ENCODE results near the gene SPTBN4.
"Not testable (repeated sequence)": the region's sequence is repeated elsewhere in the genome, so short reads cannot be mapped to it uniquely, and the experiment has no call there.

Gene SPTBN4

DNA sequence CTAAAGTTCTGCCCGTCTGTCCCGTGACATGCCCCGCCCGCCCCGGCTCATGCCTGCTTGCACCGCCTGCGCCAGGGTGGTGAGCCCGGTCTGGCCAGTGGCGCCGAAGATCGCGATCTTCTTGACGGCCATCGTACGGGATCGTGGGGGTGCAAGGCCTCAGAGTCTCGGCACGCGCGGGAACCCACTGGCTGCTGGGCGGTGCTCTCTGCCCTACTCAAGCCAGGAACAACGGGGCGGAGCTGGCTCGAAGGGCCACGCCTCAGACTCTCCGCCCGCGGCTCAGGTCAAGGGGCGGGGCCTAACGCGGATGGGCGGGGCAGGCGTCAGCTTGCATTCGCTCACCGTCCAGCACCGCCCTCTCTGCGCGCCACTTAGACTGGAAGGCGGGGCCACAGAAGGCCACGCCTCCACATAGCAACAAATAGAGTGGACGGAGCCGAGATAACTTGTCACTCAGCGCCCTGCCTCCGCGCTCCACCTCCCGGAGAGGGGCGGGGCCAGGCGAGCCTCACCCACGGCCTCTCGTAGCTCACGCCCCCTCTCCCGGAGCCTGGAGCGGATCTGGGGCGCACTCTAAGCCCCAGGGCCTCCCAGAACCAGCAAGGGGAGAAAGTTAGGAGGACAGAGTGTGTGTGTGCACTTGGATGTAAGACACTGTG lies 1.1 kb upstream of the SPTBN4 start, which contains the start of gene BLVRB:
BLVRB (minus strand) TSS at position 189 of the 662 bp plus-strand sequence; CDS start at position 132, 57 bp downstream.
- DNase-seq: peak; percentile 100

DNA sequence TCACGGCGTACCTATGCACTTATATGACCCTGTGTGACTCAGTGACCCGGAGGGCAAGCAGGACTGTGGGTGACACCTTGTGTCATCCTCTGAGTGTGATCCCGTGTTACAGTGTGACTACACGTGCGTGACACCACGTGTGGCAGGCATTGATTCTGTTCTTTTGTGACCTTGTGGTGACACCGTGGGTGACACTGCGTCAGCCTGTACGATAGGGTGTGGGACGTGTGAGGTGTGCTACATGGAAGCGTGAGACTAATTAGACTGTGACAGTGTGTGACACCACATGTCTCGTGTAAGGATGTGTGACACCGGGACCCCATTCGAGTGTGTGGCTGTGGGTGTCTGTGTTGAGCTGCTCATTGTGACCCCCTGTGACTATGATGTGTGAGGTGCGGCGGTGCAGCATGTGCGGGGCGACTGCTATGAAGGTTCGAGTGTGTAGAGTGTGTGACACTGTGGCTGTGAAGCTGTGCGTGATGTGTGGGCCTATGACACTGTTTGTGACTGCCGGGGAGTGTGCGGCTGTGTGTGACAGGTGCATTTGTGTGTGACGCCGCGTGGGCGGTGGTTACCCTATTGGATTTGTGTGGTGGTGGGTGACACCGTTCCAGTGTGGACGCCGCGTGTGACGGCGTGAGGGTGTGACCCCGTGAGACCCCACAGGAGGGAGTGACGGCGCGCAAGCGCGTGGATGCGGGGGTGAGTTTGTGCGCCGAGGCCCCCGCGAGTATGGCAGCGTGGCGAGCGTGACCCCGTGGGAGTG lies 399 bp upstream of the SPTBN4 start:
- peak; percentile 66 to 75 for DNase-seq

DNA sequence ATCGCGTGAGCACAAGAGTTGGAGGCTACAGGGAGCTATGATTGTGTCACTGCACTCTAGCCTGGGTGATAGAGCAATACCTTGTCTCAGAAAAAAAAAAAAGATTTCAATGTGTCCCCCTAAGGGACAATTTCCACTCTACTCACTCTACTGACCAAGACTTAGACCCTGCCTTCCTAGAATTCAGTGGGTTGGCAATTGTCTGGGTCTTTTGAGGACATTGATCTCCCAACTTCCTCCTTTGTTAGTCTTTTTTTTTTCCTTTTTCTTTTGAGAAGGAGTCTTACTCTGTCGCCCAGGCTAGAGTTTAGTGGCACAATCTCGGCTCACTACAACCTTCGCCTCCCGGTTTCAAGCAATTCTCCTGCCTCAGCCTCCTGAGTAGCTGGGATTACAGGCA lies 2.2 kb downstream of the SPTBN4 start:
- DNase-seq: no peak

DNA sequence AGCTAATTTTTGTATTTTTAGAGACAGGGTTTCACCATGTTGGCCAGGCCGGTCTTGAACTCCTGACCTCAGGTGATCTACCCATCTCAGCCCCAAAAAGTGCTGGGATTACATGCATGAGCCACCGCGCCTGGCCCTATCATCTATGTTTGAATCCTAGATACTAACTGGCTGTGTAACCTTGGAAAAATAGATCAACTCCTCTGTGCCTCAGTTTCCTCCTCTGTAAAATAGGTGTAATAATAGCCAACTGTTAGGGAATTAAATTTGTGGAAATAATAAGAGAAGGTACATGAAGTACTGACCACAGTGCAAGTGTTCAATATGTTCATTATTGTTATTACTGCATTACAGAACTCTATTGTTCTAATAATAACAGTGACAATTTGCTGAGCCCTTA lies 4.3 kb downstream of the SPTBN4 start:
- DNase-seq: no peak

DNA sequence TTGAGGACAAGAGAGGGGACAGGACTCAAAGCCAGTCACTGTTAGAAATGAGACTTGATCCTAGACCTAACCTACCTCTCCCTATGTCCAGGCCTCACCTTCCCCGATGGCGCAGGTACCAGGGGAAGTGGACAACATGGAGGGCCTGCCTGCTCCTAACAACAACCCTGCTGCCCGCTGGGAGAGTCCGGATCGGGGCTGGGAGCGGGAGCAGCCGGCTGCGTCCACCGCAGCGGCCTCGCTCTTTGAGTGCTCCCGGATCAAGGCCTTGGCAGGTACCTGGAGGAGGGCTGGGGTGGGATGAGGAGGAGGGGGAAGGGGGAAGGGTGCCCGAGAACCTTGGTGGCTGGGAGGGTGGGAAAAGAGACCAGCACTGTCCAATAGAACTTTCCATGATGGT lies 5.7 kb downstream of the SPTBN4 start:
- no peak for DNase-seq

DNA sequence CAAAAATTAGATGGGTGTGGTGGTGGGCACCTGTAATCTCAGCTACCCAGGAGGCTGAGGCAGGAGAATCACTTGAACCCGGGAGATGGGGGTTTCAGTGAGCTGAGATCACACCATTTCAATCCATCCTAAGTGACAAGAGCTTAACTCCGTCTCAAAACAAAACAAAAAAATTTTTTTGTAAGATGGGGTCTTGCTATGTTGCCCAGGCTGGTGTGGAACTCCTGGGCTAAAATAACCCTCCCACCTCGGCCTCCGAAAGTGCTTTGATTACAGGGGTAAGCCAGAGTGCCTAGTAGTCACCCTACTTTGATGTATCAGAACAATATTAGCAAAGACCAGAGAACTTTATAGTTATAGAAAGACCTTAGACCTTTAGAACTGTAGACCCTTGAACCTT lies 7.9 kb downstream of the SPTBN4 start:
- no peak for DNase-seq

DNA sequence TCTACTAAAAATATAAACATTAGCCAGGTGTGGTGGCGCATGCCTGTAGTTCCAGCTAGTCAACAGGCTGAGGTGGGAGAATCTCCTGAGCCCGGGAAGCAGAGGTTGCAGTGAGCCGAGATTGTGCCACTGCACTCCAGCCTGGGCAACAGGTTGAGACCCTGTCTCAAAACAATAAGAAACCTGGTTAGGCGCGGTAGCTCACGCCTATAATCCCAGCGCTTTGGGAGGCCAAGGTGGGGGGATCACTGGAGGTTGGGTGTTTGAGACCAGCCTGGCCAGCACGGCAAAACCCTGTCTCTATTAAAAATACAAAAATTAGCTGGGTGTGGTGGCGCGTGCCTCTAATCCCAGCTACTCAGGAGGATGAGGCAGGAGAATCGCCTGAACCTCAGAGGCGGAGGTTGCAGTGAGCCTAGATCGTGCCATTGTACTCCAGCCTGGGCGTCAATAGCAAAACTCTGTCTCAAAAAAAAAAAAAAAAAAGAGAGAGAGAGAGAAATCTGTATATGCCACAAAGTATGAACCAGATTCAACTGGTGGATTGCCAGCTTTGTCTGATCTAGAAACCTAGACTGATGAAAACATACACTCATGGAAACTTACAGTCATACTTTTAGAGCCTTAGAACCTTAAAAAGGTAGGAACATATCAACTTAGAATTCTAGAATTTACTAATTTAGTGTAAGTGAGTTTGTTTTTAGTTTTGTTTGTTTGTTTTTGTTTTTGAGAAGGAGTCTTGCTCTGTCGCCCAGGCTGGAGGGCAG lies 9.3 kb downstream of the SPTBN4 start:
- not testable (repeated sequence) for DNase-seq

DNA sequence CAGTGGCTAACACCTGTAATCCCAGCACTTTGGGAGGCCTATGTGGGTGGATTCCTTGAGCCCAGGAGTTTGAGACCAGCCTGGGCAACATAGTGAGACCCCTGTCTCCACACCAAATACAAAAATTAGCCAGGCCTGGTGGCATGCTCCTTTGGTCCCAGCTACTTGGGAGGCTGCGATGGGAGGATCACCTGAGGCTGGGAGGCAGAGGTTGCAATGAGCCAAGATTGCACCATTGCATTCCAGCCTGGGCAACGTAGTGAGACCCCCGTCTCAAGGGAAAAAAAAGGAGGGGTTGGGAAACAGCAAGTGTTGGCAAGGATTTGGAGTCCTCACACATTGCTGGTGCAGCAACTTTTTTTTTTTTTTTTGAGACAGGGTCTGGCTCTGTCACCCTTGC lies 19.2 kb downstream of the SPTBN4 start:
- no peak for DNase-seq

DNA sequence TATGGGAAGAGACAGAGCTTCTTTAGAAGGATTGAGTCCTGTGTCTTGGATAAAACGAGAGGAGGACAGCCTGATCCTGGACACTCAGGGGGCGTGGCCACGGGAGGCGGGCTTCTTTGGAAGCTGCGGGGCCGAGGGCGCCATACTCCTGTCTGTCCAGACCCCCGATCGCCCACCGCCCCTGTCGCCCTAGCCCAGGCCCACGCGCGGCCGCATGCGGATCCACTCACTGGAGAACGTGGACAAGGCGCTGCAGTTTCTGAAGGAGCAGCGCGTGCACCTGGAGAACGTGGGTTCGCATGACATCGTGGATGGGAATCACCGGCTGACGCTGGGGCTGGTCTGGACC lies 23.1 kb downstream of the SPTBN4 start:
- no peak for DNase-seq

DNA sequence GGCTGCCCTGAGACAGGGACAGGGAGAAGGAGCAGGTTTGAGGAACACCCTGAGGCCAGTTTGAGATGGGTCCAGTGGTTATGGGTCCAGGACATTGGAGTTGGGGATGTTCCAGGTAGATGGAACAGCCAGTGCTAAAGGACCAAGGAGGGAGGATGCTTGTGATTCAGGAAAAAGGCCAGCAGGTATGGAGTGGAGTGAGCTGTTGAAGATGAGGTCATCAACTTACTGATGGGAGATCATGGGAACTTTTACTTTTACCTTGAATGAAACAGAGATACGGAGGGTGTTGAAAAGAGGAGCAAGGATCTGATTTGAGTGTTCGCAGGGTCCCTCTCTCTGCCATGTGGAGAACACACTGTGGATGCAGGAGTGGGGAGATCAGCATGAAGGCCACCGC lies 25.5 kb downstream of the SPTBN4 start:
- no peak for DNase-seq

DNA sequence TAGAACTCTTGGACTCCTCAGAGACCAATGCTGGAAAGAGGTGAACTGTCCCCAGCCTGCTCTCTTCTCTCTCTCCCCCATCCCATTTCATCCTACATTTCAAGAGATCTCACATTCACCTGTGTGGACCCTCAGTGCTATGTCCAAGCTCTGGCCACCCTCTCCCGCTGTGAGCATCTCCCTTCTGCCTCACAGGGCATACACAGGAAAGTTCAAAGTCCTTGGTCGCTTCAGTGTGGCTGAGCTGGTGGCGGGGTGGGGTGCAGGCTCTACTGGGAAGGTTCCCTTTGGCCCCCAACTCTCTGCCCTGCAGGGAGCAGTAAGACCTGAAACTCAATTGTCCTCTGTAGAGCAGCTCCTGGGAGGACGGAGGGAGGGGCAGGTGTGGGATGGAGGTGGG lies 27.0 kb downstream of the SPTBN4 start:
- DNase-seq: no peak

DNA sequence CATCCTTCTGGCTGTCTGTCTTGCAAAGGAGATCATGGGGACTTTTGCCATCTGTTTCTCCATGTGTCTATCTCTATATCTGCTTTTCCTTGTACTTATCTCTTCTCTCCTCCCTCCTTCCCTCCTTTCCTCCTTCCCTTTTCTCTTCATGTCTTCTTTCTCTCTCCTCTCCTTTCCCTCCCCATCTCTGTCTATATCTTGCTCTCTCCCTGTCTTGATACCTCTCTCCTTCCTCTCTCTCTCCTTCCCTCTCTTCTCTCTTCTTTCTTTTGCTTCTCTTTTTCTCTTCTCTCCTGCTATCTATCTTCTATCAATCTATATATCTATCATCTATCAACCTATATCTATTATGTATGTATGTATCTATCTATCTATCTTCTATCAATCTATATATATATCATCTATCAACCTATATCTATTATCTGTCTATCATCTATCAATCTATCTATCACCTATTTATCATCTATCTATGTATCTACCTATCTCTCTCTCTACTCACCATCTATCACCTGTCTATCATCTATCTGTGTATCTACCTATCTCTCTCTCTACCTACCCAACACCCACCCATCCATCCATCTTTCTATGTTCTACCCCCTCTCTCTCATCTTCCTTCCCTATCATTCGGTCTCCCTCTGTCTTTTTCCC lies 27.5 kb downstream of the SPTBN4 start:
- DNase-seq: no peak

DNA sequence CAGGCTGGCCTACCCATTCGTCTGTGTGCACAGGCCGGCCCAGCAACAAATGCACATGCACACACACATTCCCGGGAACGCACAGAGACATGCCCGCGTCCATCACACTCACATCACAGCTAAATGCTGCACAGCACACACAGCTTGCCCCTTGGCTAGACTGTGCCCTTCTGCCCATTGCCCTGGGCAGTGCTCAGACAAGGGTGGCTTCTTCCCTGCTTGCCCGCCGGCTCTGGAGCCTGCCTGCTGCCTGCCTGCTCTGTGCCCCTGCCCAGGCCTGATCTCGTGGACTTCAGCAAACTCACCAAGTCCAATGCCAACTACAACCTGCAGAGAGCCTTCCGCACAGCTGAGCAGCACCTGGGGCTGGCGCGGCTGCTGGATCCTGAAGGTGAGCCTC lies 30.4 kb downstream of the SPTBN4 start:
- no peak for DNase-seq

DNA sequence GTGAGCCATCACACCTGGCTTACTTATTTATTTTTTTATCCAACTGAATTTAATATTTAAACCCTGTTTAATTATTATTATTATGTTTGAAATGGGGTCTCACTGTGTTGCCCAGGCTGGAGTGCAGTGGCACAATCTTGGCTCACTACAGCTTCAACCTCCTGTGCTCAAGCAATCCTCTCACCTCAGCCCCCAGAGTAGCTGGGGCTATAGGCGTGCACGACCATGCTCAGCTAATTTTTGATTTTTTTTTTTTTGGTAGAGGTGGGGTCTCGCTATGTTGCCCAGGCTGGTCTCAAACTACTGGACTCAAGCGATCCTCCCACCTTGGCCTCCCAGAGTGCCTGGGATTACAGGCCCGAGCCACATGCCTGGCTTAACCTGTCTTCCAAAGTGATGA lies 32.5 kb downstream of the SPTBN4 start:
- DNase-seq: no peak

DNA sequence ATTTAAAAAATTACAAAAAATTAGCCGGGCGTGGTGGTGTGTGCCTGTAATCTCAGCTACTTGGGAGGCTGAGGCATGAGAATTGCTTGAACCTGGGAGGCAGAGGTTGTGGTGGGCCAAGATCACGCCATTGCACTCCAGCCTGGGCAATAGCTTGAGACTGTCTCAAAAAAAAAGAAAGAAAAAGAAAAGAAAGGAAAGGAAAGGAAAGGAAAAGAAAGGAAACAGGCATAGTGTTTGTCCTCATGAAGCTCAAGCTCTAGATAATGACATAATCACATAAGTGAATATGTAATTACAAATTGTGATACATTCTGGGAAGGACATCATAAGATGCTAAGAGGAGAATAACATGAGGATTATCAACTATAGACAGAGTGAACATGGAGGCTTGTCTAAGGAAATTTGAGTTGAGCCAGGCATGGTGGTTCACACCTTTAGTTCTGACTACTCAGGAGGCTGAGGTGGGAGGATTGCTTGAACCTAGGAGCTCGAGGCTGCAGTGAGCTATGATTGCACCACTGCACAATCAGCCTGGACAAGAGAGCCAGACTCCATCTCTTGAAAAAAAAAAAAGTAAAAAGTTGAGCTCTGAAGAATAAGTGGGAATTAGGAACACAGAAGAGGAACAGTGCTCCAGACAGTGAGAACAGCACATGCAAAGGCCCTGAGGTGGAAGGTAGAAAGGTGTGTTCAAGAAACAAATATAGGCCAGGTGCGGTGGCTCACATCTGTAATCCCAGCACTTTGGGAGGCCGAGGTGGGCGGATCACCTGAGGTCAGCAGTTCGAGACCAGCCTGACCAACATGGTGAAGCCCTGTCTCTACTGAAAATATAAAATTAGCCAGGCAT lies 34.1 kb downstream of the SPTBN4 start:
- DNase-seq: not testable (repeated sequence)

DNA sequence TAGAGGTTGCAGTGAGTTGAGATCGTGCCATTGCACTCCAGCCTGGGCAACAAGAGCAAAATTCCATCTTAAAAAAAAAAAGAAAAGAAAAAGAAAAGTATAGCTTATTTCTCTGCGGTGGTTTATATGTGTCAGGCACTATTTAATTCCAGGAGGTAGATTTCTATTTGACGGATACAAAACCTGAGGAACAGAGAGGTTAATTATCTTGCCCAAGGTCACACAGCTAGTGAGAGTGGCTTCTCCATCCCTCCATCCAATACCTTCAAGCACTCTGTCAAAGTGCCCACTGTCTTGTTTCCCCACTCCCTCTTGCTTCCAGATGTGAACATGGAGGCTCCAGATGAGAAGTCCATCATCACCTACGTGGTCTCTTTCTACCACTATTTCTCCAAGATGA lies 34.8 kb downstream of the SPTBN4 start:
- no peak for DNase-seq

DNA sequence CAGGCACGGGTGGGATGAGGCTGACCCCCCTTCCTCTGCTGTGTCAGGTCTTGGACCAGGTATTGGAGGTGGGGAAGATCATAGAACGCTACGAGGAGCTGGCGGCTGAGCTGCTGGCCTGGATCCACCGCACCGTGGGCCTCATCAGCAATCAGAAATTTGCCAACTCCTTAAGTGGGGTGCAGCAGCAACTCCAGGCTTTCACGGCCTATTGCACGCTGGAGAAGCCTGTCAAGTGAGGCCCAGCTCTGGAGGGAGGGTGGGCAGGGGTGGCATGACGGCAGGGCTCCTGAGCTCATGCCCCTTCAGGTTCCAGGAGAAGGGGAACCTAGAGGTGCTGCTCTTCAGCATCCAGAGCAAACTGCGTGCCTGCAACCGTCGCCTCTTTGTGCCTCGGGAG lies 35.3 kb downstream of the SPTBN4 start:
- DNase-seq: no peak

DNA sequence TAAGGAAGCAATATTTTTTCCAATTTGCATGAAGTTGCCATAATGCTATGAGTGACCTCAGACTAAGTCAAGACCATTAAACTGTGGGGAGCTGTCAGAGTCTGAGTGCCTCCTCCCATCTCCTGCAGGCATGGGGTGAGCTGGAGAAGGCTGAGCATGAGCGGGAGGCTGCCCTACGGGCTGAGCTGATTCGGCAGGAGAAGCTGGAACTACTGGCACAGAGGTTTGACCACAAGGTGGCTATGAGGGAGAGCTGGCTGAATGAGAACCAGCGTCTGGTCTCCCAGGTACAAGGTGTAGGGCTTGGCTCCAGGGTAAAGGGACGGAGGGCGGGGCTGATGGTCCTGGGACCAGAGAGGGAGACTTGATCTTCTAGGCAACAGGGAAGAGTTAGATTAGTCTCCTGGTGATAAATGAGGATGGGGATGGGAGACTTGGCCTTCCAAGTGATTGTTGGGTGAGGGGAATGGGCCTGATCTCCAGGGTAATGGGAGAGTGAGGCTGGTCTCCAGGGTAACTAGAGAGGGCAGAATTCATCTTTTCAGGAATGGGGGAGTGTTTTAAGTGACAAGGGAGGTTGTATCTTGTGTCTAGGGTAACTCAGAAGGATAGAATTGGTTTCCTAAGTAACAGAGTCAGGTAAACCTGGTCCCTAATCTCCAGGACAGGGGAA lies 36.0 kb downstream of the SPTBN4 start:
- no peak for DNase-seq

DNA sequence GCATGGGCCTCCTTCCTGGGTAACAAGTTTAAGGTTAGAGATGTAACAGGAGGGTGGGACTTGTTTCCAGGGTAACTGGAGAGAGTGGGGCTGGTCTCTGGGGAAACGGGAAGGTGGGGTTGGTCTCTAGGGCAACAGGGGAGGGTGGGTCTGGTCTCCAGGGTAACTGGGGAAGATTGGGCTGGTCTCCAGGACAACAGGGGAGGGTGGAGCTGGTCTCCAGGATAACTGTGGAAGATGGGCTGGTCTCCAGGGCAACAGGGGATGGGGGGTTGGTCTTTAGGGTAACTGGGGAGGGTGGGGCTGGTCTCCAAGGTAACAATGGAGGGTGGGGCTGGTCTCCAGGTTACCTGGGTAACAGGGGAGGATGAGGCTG lies 36.5 kb downstream of the SPTBN4 start:
- no peak for DNase-seq

DNA sequence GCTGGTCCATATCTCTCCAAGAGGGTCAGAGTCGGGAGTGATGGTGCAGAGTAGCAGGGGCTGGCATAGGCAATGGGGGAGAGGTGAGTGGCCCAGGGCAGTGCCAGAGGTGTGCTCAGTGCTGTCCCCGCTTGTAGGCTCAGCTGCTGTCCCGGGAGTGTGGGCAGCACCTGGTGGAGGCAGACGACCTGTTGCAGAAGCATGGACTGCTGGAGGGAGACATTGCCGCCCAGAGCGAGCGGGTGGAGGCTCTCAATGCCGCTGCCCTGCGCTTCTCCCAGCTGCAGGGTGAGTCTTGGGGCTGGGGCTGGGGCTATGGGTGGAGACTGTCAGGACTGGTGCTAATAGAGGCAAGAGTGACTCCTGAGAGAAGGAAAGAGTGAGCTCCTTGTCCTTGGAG lies 39.3 kb downstream of the SPTBN4 start:
- DNase-seq: no peak

DNA sequence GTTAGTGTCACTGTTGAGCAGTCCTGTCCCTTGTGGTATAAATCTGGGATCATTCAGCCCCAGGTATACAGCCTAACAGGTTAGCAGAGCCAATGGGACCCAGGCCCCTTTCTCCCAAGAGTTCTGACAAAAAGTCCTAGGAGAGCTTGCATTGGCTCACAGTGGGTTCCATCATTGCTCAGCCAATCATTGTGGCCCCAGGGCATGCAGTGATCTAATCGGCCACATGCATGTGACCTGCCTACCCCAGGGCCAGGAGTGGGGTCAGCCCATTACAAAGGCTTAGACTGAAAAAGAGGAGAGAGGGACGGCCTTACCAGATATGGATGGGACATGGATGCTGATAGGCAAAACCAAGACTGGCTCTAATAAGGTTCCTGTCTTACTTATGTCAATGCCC lies 41.1 kb downstream of the SPTBN4 start:
- DNase-seq: no peak

DNA sequence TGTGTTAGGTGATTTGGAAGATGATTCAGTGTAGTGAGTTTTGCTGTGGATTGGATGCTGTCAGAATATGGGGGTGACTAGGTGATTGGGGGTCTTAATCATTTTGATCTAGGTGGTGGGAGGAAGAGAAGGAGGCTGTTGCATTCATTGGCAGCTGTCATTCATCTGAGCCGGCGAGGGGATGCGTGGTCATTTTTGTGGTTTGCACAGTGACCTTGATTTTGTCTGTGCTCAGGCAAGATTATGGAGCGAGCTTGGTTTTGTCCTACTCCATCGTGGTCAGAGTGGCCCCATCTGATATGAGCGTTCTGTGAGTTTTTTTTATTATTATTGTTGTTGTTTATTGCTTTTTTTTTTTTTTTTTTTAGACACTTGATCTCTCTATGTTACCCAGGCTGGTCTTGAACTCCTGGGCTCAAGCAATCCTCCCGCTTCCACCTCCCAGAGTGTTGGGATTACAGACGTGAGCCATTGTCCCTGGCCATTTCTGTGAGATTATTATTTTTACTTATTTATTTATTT lies 42.0 kb downstream of the SPTBN4 start:
- DNase-seq: no peak
